Mucosa of gallbladder (tissue), 1 donor: ENCODE measurements around the gene STOX1. TPM values are rescaled to one million over a fixed set of nuclear protein-coding genes. Genes with fewer than 3 reads are reported as not detected.
"Not testable (repeated sequence)": the region's sequence is repeated elsewhere in the genome, so short reads cannot be mapped to it uniquely, and the experiment has no call there.

Source experiments
- DNase-seq: peaks from one replicate; pipeline ENCODE4 v3.0.0-alpha.2; 2020; ENCODE audit warnings: low spot score
- total RNA-seq: library from RNA; stranded (reverse); gene quantifications from one replicate; pipeline ENCODE4 v1.2.1, GENCODE V29; 2021
- donor health status: DM: no; HTN: no; CAD: no.

Gene STOX1
- total RNA-seq, 1 donor from 2014 or later, result 2.6 TPM

DNA sequence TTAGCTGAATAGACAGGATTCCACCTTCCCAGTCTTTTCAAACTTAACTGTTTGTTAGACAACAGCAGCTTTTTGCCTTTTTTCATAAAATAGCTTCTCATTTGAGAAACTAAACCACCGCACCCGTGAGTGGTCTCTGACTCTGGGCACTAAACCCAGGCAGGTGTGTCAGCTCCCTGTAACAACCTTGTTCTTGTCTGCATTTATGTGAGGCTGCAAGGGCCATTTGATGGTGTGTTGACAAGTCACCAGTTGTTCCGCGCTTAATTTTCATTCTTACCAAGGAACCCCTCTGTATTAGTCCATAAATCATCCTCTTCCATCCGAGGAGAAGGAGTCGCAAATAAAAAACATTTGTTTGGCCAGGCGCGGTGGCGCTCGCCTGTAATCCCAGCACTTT, 1.5 kb downstream of the STOX1 start:
- no peak for DNase-seq

DNA sequence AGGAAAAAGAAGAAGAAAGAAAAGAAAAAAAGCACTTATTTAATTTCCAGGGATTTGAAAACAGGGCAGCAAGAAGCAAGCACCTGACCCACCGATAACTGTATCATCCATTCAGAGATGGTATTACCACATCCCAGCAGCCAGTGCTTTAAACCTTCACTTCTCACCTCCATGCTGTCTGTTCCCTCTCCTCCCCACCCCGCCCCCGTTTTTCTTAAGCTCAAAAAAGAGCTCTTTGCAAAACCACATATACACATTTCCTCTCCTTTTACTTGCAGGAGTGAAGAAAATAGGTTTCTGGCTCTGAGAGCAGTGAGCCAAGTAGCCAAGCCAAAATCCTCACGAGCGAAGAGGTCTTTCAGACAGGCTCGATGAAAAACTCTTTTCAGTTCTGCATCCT, 2.2 kb downstream of the STOX1 start:
- no peak for DNase-seq

DNA sequence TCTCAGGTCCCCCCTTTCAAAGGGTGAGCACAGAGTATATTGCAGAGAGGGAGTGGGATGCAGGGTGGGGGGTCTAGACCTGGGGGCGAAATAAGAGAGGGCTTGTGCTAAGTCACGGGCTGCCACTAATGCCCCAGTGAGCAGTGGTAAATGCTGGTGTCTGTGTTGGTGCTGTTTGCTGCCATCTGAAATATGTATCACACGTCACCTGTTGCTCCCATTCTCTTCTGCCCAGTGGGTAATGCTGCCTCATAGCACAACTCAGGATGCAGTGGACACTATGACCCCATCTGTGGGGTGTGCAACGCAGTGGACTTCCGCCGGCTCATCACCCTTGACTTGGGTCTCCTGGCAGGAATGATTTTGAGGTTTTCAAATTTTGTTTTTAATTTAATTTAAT, 2.6 kb downstream of the STOX1 start:
- no peak for DNase-seq

DNA sequence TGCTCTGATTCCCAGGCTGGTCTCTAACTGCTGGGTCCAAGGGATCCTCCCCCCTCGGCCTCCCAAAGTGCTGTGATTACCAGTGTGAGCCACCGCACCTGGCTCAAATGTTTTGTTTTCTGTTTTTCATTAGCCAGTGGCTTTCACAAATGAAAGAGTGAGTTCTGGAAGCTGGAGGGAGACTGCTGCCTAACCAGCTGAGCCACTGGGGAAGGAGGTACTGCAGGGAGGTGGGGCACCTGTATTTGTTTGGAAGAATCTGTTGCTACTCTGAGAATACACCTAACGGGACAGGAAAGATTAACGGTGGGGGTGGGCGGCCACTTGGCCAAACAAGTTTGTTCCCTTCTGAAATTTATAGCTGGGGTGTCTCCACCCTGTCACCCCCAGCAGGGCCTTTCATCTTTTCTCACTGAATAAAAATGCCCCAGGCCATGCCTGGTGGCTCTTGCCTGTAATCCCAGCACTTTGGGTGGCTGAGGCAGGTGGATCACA, 4.7 kb downstream of the STOX1 start:
- no peak for DNase-seq

DNA sequence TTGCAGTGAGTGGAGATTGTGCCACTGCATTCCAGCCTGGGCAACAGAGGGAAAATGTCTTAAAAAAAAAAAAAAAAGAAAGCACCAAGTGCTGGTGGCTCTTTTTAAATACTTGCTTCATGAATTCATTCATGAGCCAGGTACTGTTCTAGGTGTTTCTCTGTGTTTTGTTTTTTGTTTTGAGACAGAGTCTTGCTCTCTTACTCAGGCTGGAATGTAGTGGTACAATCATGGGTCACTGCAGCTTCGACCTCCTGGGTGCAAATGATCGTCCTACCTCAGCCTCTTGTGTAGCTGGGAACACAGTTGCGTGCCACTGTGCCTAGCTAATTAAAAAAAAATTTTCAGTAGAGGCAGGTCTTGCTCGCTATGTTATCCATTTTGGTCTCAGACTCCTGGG, 5.3 kb downstream of the STOX1 start:
- no peak for DNase-seq

DNA sequence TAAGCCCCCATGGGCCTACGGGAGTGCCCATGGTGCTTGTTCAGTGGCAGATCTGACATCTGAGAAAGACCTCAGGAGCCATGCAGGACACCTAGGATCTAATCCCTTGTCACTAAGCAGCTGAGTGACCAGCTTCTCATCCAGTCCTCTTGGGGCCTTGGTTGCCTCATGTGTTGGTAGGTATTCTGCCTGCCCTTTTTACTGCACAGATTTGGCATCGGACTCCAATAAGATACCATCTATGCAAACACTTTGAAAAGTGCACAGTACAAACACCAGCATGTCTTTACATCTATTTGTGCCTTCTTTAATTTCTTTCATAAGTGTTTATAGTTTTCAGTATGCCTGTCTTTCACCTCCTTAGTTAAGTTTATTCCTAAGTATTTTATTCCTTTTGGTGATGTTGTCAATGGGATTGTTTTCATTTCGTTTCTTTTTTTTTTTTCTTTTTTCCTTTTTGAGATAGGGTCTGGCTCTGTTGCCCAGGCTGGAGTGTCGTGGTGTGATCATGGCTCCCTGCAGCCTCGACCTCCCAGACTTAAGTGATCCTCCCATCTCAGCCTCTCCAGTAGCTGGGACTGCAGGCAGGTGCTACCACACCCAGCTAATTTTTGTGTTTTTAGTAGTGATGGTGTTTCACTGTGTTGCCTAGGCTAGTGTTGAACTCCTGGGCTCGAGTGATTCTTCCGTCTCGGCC, 10.4 kb downstream of the STOX1 start:
- no peak for DNase-seq

DNA sequence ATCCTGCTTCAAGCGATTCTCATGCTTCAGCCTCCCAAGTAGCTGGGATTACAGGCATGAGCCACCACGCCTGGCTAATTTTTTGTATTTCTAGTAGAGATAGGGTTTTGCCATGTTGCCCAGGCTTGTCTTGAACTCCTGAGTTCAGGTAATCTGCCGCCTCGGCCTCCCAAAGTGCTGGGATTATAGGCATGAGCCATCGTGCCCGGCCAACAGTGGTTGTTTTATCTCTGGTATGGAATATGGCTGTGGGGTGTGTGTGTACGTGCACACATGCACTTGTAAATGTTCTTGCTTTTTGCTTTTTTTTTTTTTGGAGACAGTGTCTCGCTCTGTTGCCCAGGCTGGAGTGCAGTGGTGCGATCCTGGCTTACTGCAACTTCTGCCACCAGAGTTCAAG, 13.3 kb downstream of the STOX1 start:
- not testable (repeated sequence) for DNase-seq

DNA sequence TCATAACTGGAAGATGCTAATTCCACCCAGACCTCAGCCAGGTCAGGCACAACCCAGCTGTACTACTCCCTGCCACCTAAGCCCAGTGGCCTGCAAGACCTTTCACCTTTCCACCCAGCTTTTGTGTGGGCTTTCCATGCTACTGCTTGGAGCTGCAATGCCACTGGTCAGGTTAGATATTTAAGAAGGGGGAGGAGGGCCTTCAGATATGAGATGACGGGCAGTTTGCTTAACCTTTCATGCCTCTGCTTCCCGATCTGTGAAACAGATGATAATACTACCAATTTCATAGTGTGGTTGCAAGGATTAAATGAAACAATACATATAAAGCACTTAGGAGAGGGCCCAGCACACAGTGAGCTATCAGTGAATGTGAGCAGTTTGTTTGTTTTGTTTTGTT, 20.9 kb downstream of the STOX1 start:
- DNase-seq, result no peak

DNA sequence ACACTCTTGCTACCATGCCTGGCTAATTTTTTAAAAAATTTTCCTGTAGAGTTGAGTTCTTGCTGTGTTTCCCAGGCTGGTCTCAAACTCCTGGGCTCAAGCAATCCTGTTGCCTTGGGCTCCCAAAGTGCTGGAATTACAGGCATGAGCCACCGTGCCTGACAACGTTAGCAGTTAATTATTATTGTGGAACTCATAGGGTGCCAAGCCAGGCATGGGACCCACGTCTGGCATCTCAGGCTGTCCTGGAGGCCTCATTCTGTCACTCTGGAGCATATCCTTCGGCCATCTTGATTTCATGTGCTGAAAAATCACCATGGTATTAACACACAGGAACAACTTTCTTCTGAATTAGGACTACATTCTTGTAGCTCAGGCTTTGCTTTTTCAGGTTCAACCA, 21.5 kb downstream of the STOX1 start:
- no peak for DNase-seq

DNA sequence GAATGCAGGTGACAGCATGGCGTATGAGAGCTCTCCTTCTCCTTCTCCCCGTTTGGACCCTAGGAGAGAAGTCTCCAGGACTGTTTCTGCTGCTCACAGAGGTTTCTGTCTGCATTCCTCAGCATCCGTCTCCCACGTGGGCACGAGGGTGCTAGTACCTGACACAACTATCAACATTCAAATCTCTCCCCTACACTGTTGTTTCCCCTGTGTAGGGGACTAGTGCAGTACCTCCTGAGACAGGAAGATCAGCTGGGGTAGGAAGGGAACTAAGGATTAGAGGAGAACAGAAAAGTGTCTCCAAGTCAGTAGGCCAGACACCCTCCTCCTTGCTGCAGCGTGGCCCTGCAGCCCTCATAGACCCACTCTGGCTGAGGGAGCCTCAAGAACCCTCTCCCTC, 29.0 kb downstream of the STOX1 start:
- no peak for DNase-seq

DNA sequence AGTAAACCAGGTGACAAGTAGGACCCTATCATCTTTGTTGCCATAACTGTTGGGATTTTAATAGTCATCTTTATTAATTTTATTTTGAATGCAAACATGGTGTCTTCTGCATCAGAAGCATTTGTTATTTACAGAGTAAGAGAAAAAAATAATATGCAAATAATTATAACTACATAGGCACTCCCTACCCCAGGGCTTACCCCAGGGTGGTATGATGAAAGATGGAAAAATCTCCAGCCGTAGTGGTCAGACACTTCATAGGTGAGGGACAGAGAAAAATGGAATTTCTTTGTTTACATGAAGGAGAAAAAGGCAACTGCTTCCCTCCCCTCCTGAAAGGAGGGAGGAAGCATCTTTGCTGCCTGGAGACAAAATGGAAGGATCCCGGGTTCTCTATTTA, 29.7 kb downstream of the STOX1 start:
- no peak for DNase-seq

DNA sequence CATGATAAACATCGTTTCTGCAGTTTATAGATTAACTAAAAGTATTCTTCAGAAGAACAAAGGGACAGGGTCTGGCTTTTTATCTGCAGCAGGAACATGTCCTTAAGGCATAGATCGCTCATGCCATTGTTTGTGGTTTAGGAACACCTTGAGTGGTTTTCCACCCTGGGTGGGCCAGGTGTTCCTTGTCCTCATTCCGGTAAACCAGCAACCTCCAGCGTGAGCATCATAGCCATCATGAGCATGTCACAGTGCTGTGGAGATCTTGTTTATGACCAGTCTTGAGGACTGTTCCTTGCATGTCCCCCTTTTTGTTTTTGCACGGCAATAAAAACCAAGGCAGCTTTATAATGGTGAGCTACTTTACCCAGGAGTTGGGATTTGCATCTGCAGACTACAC, 33.9 kb downstream of the STOX1 start:
- no peak for DNase-seq

DNA sequence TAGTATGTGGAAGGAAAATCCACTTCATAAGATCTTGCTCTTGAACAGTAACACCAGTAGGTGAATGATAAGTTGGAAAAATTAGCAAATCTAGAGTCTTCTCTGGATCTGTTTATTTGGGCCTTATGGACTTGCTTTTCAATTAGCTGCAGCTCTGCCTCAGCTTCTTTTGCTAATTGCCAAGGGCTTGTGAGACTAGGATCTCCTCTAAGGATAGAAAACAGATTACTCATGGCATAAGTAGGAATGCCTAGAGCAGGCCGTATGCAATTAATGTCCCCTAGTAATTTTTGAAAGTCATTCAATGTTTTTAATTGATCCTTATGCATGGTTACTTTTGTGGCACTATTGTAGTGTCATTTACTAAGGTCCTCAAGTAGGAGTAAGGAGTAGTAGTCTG, 37.3 kb downstream of the STOX1 start:
- no peak for DNase-seq

DNA sequence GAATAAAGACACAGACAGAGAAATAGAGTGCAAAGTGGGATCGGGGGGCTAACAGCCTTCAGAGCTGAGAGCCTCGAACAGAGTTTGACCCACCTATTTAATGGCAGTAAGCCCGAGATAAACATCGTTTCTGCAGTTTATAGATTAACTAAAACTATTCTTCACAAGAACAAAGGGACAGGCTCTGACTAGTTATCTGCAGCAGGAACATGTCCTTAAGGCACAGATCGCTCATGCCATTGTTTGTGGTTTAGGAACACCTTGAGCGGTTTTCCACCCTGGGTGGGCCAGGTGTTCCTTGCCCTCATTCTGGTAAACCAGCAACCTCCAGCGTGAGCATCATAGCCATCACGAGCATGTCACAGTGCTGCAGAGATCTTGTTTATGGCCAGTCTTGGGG, 40.8 kb downstream of the STOX1 start:
- not testable (repeated sequence) for DNase-seq

DNA sequence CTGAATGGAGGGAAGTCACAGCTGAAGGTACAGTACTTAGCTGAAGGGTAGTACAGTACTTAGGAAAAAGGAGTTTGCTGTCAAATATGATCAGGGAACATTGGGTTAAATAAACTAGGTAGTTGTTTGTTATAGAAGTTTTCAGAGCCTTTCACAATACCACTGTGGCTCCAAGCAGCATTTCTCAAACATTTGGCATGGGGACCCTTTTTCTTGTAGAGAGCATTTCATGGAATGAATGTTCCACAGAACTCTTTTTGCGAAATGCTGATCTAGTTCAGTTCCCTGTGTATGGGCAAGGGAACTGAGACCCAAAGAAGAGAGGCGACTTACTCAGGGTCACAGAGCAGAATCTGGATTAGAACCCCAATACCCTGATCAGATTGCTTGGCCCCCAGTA, 42.3 kb downstream of the STOX1 start:
- no peak for DNase-seq

DNA sequence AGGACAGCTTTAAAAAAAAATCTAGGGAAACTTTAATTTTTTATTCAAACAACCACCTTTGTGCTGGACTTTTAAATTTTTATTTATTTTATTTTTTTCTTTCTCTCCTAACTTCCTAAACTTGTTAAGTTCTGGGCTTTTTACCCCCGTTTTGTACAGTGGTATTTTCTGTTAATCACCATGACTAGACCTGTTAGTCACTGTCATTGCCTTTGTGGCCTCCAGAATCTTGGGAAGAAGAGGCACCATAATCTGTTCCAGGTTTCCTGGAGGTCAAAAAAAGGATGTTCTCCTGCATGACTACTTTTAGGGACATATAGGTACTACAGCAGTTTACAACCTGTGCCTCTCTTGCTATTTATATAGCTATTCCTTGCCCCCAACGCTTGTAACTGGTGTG, 42.7 kb downstream of the STOX1 start:
- no peak for DNase-seq

DNA sequence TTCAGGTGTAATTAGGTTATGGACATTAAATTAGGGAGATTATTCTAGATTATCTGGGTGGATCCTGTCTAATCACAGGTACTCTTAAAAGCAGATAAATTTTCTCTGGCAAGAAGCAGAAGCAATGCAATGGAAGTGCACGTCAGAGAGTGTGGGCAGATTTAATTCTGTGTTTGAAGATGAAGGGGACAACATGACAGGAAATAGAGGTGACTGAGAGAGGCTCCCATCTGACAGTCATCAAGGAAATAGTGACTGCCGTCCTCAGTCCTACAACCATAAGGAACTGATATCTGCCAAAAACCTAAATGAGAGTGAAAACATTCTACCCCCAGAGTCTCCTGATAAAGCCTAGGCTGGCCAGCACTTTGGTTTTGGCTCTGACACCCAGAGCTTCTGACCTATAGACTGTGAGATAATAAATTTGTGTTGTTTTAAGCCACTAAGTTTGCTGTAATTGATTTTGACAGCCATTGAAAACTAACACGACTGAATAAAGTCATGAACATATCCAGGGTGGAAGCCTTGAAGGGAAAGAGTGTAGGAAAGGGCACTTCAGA, 43.3 kb downstream of the STOX1 start:
- DNase-seq, result no peak

DNA sequence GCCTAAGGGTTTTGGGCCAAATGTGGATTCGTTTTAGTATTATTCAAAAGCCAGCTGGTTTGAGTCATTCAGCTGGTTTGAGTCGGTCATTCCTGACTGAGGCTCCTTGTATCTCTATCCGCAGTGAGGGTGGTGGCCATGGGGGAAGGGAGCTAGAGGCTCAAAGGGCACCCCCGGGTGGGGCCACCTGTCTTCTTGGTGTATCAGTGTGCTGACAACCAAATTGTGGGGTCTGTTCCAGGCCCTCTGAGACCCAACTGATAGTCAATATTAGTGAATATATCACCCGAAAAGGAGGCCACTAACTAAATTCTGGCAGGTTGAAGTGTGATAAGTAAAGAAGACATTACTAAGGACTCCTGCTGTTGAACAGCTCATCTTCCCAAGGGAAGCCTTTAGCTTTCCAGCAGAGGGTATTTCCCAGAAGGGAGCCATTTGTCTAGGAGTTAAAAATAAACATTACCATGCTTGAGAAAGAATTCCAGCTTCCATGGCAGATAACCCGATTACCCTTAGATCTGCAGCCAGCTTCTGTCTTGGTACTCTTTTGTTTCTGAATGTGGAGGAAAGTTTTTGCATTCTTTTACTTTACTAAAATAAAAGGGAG, 43.9 kb downstream of the STOX1 start:
- no peak for DNase-seq

DNA sequence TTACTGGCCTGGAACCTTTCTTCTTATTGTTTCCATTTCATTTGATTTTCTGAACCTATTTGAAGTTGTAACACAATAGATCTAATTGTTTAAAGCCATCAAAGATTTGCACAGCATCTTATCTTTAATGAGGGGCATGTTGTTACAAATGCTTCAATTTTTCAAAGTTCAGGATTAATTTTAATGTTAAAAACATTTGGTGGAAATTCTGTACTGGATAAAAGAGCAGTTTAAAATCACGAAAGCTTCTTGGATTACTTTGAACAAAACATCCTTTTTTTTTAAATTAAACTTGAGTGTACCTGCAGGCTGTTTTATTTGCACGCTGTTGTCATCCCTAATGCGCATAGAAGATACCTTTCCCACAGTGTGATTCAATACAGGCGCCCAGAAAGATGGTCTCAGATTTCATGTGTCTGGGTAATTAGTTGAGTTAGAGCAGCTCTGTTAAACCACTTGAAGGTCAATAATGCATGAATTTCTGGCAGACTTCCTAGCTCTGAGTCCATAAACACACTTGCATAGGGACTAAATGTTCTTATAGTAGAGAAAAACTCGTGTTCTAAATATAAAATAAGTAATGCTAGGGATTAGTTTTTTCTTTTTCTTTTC, 44.5 kb downstream of the STOX1 start:
- peak; percentile 17 for DNase-seq

DNA sequence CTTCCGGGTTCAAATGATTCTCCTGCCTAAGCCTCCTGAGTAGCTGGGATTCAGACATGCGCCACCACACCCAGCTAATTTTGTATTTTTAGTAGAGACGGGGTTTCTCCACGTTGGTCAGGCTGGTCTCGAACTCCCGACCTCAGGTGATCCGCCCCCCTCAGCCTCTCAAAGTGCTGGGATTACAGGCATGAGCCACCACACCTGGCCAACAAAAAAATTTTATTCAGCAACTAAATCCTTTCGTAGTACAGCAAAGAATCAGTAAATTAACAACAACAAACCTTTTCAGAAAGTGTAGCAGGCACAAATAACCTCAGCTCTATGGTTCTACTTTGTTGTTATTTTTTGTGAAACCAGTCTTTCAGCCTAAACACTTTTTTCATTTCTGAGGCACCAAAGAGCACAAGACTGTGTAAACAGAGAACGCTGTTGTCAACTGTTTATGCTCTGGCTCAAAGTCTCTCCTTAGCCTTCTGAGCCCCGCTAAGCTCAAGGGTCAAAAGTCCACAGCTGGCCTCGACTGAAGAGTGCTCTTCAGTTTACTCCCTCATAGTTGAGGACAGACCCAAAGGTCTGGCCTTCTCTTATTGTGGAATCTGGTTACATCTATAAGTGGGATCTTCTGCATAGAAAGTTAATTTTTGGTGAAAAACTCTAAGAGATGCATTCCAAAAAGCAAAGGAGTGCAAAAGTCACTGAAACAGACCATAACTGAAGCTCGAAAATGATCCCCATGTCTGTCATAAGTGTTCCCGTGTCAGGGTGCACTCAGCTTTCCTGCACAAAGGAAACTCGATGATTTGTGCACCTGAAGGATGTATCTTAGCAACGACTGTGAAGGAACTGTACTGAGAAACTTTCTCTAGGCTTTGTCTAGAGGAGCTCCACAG, 49.2 kb downstream of the STOX1 start:
- peak; percentile 23 for DNase-seq

DNA sequence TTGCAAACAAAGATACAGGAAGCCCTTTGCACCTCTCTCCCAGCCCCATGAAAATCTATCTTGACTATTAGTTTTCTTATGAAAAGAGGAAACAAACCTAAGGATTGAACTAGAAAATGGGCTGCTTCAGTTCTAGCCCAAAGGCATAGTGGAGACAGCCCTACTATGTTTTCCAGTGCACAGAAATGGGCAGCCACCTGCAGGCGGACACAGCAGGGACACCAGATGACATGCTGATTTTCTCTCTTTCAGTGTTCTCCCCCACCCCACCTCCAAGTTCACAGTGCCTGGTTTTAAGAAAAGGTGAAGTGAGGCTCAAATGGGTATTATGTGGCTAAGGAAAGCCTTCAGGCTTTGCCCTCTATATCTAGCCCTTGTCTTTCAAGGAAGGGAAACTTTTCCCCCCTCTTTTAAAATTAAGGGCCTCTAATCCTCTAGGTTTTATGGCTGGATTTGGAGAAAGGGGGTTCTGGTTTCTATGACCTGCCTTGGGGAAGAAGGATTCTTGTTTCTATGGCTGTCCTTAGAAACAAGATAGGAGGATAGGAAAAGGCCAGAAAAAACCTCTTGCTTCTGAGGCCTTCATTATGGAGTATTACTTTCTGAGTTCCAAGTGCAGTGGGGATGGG, 50.3 kb downstream of the STOX1 start:
- DNase-seq, result no peak
